22Rv1 (cell line): Measurements from ENCODE around the gene RNF5.

ENCODE experiments used
- H3K27ac ChIP-seq: fragments of 450-650 bp; 2 replicates; pipeline ENCODE4 v1.5.1; 2017
- CTCF ChIP-seq: fragments of 450-650 bp; IDR thresholded peaks from 2 replicates; pipeline ENCODE4 v1.5.1; 2017; ENCODE audit warnings: mild to moderate bottlenecking
- ZFX ChIP-seq: fragments of 450-650 bp; IDR thresholded peaks from 2 replicates; pipeline ENCODE4 v1.6.1; 2017; ENCODE audit warnings: antibody characterized with exemption, borderline replicate concordance

RNF5 gene

GRCh38 chr6:32183030-32183429 is 4.8 kb downstream of the RNF5 start:
- TF ChIP-seq CTCF (no peak), ZFX (no peak)
- 0 out of 2 replicates have a peak overlapping the region, but pooled peaks have one; percentile 29 for H3K27ac ChIP-seq

- H3K27ac ChIP-seq, result 0 out of 2 replicates have a peak overlapping the region, but pooled peaks have one; percentile 29
- TF ChIP-seq CTCF (no peak), ZFX (no peak)
Measured at GRCh38 chr6:32183483-32184083, 5.4 kb downstream of the RNF5 start.

- H3K27ac ChIP-seq, result peak within 1 kb of the TSS; percentile 29; the same call in 1 of the 2 replicates
- TF ChIP-seq ZFX (no peak), CTCF (no peak)
Measured at GRCh38 chr6:32184084-32184640, 6.0 kb downstream of the RNF5 start, which contains the start of gene AGER. AGER (minus strand) TSS chr6:32184253; CDS start chr6:32184222, 31 bp downstream.

GRCh38 chr6:32185681-32186131 is 7.5 kb downstream of the RNF5 start:
- peak overlapping the region; percentile 87 for H3K27ac ChIP-seq

GRCh38 chr6:32186151-32186840 is 8.1 kb downstream of the RNF5 start:
- H3K27ac ChIP-seq, result peak overlapping the region; percentile 87

- TF ChIP-seq ZFX (no peak), CTCF (no peak)
- peak overlapping the region; percentile 87 for H3K27ac ChIP-seq
Measured at GRCh38 chr6:32187009-32187709, 9.0 kb downstream of the RNF5 start.

GRCh38 chr6:32187725-32188380 is 9.6 kb downstream of the RNF5 start:
- H3K27ac ChIP-seq, result peak overlapping the region; percentile 87

GRCh38 chr6:32188381-32189068 is 10.3 kb downstream of the RNF5 start:
- H3K27ac ChIP-seq, result peak overlapping the region; percentile 87
- TF ChIP-seq CTCF (no peak), ZFX (no peak)
